HepG2 (cell line): ENCODE results near the gene CYSTM1. TPM values are rescaled to one million over a fixed set of nuclear protein-coding genes. Genes with fewer than 3 reads are reported as not detected.

Experiments
- ATAC-seq: fragments of 200-7000 bp; cut with Tn5 transposase; 3 replicates; pipeline ENCODE4 v1.9.1; 2020; ENCODE audit warnings: mild to moderate bottlenecking, moderate library complexity
- BruUV-seq: library from RNA; stranded (reverse); fragments of 400-500 nt; replicated peaks from 2 replicates; lab custom pipeline; 2021; lab: Mats Ljungman, UMichigan
- CTCF ChIA-PET: fragments of 300-600 bp; formaldehyde crosslinking; extraction: SDS; loops from one replicate; lab custom pipeline; 2021; ENCODE audit warnings: low total read pairs, inconsistent platforms, low intra/inter-chr PET ratio; lab: Yijun Ruan, JAX
- POLR2A ChIA-PET: fragments of 350-600 bp; sonication (Branson Sonifier 250); formaldehyde crosslinking; loops from one replicate; lab custom pipeline; 2020; ENCODE audit warnings: antibody characterized with exemption, inconsistent platforms; lab: Yijun Ruan, JAX
- DNase-seq: peaks from one replicate; pipeline ENCODE4 v3.0.0-alpha.2; 2015; ENCODE audit warnings: low spot score
- FAIRE-seq: peaks from 3 replicates; lab custom pipeline; 2011; peaks lifted over from hg19 to GRCh38; lab: Jason Lieb, UNC
- H2AFZ ChIP-seq: one replicate; pipeline ENCODE4 v1.6.1; 2011; ENCODE audit warnings: low read length, inconsistent platforms
- H3K27ac ChIP-seq: fragments of 300-600 bp; 3 replicates; pipeline ENCODE4 v1.8.0; 2011; ENCODE audit warnings: mixed run types, mild to moderate bottlenecking, mixed read lengths, low read length, inconsistent platforms; ENCODE audit not compliant: insufficient read depth; ENCODE audit errors: extremely low read length
- H3K27me3 ChIP-seq, 2 experiments: fragments of 200-600 bp in 1 of 2; 2 replicates in 1 of 2; 3 replicates in 1 of 2; pipeline versions ENCODE4 v1.6.0 to v1.8.0; 2011; ENCODE audit warnings: low read length in 2 of 2, mild to moderate bottlenecking in 2 of 2, moderate library complexity in 2 of 2, inconsistent platforms in 1 of 2; ENCODE audit not compliant: insufficient read depth in 2 of 2, control insufficient read depth in 1 of 2
- H3K36me3 ChIP-seq, 2 experiments: fragments of 200-600 bp in 1 of 2; replicated peaks in 1 of 2; 2 replicates in 1 of 2; 3 replicates in 1 of 2; pipeline versions ENCODE4 v1.5.1 to v1.8.0; 2011; ENCODE audit warnings: low read length in 2 of 2, inconsistent platforms in 1 of 2; ENCODE audit not compliant: insufficient read depth in 2 of 2, control insufficient read depth in 1 of 2
- H3K4me1 ChIP-seq: 2 replicates; pipeline ENCODE4 v1.5.1; 2012; ENCODE audit warnings: low read length, inconsistent platforms; ENCODE audit not compliant: insufficient read depth
- H3K4me2 ChIP-seq: 2 replicates; pipeline ENCODE4 v1.6.0; 2011; ENCODE audit warnings: low read depth, low read length, inconsistent platforms
- H3K4me3 ChIP-seq, 3 experiments: fragments of 200-600 bp in 1 of 3; sonication (generic), shearing (Covaris generic) in 1 of 3; replicated peaks in 1 of 3; 2 replicates each; pipeline ENCODE4 v1.5.1; 2011 to 2016; ENCODE audit warnings: low read length in 3 of 3, inconsistent platforms in 2 of 3, low read depth in 2 of 3, mild to moderate bottlenecking in 2 of 3, control low read depth in 1 of 3, mixed read lengths in 1 of 3; ENCODE audit not compliant: insufficient read depth in 1 of 3
- H3K79me2 ChIP-seq: one replicate; pipeline ENCODE4 v1.6.1; 2011; ENCODE audit warnings: low read length, inconsistent platforms; ENCODE audit not compliant: insufficient read depth
- H3K9ac ChIP-seq: 2 replicates; pipeline ENCODE4 v1.6.0; 2011; ENCODE audit warnings: mild to moderate bottlenecking, low read depth, low read length, inconsistent platforms; ENCODE audit not compliant: insufficient read depth
- H3K9me3 ChIP-seq: 2 replicates; pipeline ENCODE4 v1.5.1; 2012; ENCODE audit warnings: mild to moderate bottlenecking, low read length
- H4K20me1 ChIP-seq: 2 replicates; pipeline ENCODE4 v1.6.0; 2011; ENCODE audit warnings: inconsistent platforms, mild to moderate bottlenecking, low read length, moderate library complexity; ENCODE audit not compliant: insufficient read depth
- HOXA7 ChIP-seq: sonication (generic); formaldehyde crosslinking; IDR thresholded peaks from 2 replicates; pipeline ENCODE4 v1.8.1; 2022; ENCODE audit warnings: mild to moderate bottlenecking, missing genetic modification reagents, moderate library complexity
- MIXL1 ChIP-seq: IDR thresholded peaks from 2 replicates; pipeline ENCODE4 v1.6.1; 2016
- SAFB2 ChIP-seq: sonication (generic); formaldehyde crosslinking; IDR thresholded peaks from 2 replicates; pipeline ENCODE4 v1.5.1; 2020; ENCODE audit warnings: missing genetic modification reagents, low read depth, mild to moderate bottlenecking, borderline replicate concordance
- SMC3 ChIP-seq: IDR thresholded peaks from 2 replicates; pipeline ENCODE4 v1.6.1; 2011; ENCODE audit warnings: low read length, improper control_type of control experiment
- THYN1 ChIP-seq: sonication (generic); formaldehyde crosslinking; IDR thresholded peaks from 2 replicates; pipeline ENCODE4 v1.8.1; 2023; ENCODE audit warnings: low read depth, mild to moderate bottlenecking, moderate library complexity, missing genetic modification reagents, borderline replicate concordance
- TSC22D2 ChIP-seq: sonication (generic); formaldehyde crosslinking; IDR thresholded peaks from 2 replicates; pipeline ENCODE4 v1.5.1; 2020; ENCODE audit warnings: missing genetic modification reagents, mild to moderate bottlenecking, borderline replicate concordance
- XRCC5 ChIP-seq: fragments of 200-400 bp; formaldehyde crosslinking; optimal IDR thresholded peaks from 2 replicates; pipeline ENCODE3; 2017; ENCODE audit warnings: mild to moderate bottlenecking, low read length
- ZNF138 ChIP-seq: sonication (generic); formaldehyde crosslinking; IDR thresholded peaks from 2 replicates; pipeline ENCODE4 v1.5.0; 2020; ENCODE audit warnings: mild to moderate bottlenecking, low read depth, missing genetic modification reagents
- ZNF30 ChIP-seq: sonication (generic); formaldehyde crosslinking; IDR thresholded peaks from 2 replicates; pipeline ENCODE4 v1.5.0; 2020; ENCODE audit warnings: mild to moderate bottlenecking, missing genetic modification reagents
- ZNF331 ChIP-seq: sonication (generic); formaldehyde crosslinking; IDR thresholded peaks from 2 replicates; pipeline ENCODE4 v1.4.0; 2020; ENCODE audit warnings: missing genetic modification reagents
- ZNF34 ChIP-seq: sonication (generic); formaldehyde crosslinking; IDR thresholded peaks from 2 replicates; pipeline ENCODE4 v1.4.0; 2020; ENCODE audit warnings: mild to moderate bottlenecking, missing genetic modification reagents, borderline replicate concordance
- ZNF75D ChIP-seq: sonication (generic); formaldehyde crosslinking; IDR thresholded peaks from 2 replicates; pipeline ENCODE4 v1.8.1; 2023; ENCODE audit warnings: missing genetic modification reagents, mild to moderate bottlenecking, borderline replicate concordance
- ZNF850 ChIP-seq: sonication (generic); formaldehyde crosslinking; conservative IDR thresholded peaks from 2 replicates; pipeline ENCODE4 v1.9.0; 2021; ENCODE audit warnings: mild to moderate bottlenecking, missing genetic modification reagents
- WGBS: methylation state at CpG from one replicate; pipeline ENCODE4 v1.1.6; 2017; ENCODE audit warnings: low lambda C conversion rate; 5-methylcytosine and 5-hydroxymethylcytosine counted together
- in situ Hi-C: cut with HindIII; loops from 2 replicates; pipeline ENCODE4 v1.10.0; 2017; ENCODE audit warnings: low pct_unique_long_range_greater_than_20kb; ENCODE audit not compliant: extremely low pct_ligation_motif_present
- intact Hi-C: fragments of 100-400 bp; cut with micrococcal nuclease; formaldehyde crosslinking; loops from one replicate; pipeline ENCODE4 v1.10.0; 2022; ENCODE audit not compliant: unreplicated experiment
- polyA plus RNA-seq, 8 experiments: library from polyadenylated mRNA; depleted of rRNA in 3 of 8; stranded (reverse) in 7 of 8; unstranded in 1 of 8; fragments of >200 nt; fragmentation: Illumina TruSeq in 4 of 8; extraction: Trizol in 4 of 8; gene quantifications; 2 replicates each; pipeline versions ENCODE4 v1.2.1 to v1.2.3, GENCODE V29; 2011 to 2016; ENCODE audit warnings: low read depth in 4 of 8, missing spikeins in 1 of 8, mixed read lengths in 1 of 8; ENCODE audit not compliant: insufficient read depth in 1 of 8
- total RNA-seq, 5 experiments: library from RNA; depleted of rRNA; stranded (reverse); fragments of >200 nt; fragmentation: Illumina TruSeq; extraction: Trizol; gene quantifications; 2 replicates each; pipeline ENCODE4 v1.2.3, GENCODE V29; 2016; ENCODE audit warnings: low read depth in 1 of 5
- TF ChIP-seq, protein P1 (sequence below): conservative IDR thresholded peaks from 2 replicates; pipeline ENCODE4 v1.6.1; 2018; ENCODE audit warnings: missing genetic modification reagents
- TF ChIP-seq, protein P2 (sequence below): sonication (generic); formaldehyde crosslinking; IDR thresholded peaks from 2 replicates; pipeline ENCODE4 v1.9.0; 2022; ENCODE audit warnings: missing genetic modification reagents, mild to moderate bottlenecking, borderline replicate concordance
- TF ChIP-seq, protein P3 (sequence below): sonication (generic); formaldehyde crosslinking; IDR thresholded peaks from 2 replicates; pipeline ENCODE4 v1.4.0; 2020; ENCODE audit warnings: missing genetic modification reagents, mild to moderate bottlenecking, borderline replicate concordance

Gene CYSTM1
- total and polyA plus RNA-seq, 2 of the 13 experiments (the other 11 are each of a cell fraction or from before 2014, with no cell fraction given): 40.0 to 73.4 TPM

DNA sequence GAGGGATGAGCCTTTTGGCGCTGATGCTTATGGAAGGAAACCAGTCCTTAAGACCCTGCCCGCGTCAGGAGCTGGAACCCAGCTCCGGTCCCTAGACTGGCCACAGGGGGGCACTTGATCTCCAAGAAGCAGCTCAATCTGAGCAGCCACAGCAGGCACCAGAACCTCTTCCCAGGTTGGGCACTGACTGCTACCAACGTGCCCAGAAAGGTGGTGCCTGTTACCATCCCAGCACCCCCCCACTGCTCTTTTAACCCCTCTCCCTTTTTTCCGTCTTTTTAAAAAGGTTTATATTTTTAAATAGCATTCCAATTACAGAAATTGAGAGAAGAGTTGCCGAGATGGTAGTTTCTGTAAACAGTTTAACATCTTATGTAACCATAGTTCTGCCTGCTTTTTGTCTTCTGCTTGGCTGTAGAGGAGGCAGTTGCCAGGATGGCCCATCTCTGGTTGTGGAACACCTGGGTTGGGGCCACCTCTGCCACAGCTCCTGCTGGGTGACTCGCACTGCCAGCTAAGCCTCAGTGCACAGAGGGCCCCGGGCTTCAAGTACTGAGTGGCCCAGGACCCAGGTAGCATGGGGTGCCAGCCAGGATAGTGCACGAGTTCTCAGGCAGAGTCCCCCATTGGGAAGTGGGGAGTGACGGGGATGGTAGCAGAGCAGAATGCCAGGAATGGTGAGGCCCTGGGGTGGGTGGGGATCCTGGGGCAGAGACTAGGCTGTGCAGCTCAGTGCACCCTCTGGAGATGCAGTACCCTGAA, 65.1 kb downstream of the CYSTM1 start (continued):
- TF ChIP-seq ZNF75D (no peak), SAFB2 (CRISPR knock-in tag) (no peak), ZNF138 (CRISPR knock-in tag) (no peak), SMC3 (peak; percentile 30), TSC22D2 (CRISPR knock-in tag) (no peak), ZNF331 (CRISPR knock-in tag) (0 out of 2 replicates have a peak, but pooled peaks have one; percentile 18), XRCC5 (peak; percentile 58), THYN1 (CRISPR knock-in tag) (no peak), ZNF850 (CRISPR knock-in tag) (no peak), ZNF30 (CRISPR knock-in tag) (no peak)

DNA sequence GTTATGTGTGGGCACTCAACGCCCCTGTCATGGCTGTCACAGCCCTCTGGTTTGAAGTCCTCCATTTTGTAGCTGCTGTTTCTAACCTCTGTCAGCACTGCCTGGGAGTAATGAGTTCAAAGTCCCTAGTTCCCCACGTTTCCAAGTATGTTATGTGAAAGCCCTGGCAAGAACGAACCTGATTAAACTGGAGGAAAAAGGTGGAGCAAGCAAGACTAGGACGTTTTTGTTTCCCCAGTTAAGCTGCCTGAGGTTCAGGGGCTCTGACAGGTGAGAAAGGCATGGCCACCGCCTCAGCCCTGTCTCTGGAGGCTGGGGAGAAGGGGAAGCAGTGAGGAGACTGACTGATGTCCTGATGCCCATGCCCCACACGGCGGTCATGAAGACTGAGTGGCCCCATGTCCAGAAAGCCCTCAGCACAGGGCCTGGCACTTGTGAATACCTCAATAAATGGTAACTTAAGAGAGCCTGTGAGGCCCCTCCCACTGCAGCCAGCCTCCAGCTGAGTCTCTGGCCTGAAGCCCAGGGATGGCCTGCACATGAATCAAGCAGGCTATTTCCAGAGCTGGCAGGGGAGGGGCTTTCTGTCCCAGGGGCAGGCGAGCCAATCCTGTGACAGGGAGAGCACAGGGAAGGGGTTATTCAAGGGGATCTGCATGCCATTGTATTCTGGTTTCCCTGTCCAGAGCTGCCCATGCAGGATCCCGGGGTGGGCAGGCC, 66.2 kb downstream of the CYSTM1 start:
- Histone ChIP-seq H3K4me1 (peaks cover 28% of the 10 kb centered on the region), H3K9ac (peak overlapping the region; percentile 63), H3K27ac (peak overlapping the region; percentile 84), H3K36me3 (peaks cover 3 to 25% of the 10 kb centered on the region in 2 experiments), H3K79me2 (no peaks in the 10 kb centered on the region), H3K4me2 (peak overlapping the region; percentile 67), H3K27me3 (no peaks in the 10 kb centered on the region), H4K20me1 (no peaks in the 10 kb centered on the region), H3K4me3 (peak overlapping the region; percentile 0 to 54 (median 12); a peak in 2 of 6 replicates), H3K9me3 (no peaks in the 10 kb centered on the region), H2AFZ (no peak overlapping the region)
- intact Hi-C loops (no loop called here), in situ Hi-C loops (loop anchor here (5.0 kb wide), 1 partner anchor 121 kb away; the partner anchor contains the start of gene SLC4A9)
- BruUV-seq: TSS peak; percentile 29
- 6% methylated on average over 5 of the region's 9 CpGs for WGBS
- FAIRE-seq (peak; percentile 70), ATAC-seq (peak; percentile 75), DNase-seq (peak; percentile 79)
- CTCF ChIA-PET: interaction anchor here (1.8 kb wide), 1 partner anchor 116 kb away, joined by 7 read pairs; no protein-coding TSS in a partner anchor
- POLR2A ChIA-PET: interaction anchor here (0.7 to 1.5 kb wide), 6 partner anchors 17 to 118 kb away, joined by 3 to 8 read pairs (median 4); partner anchors contain the start of gene HBEGF
- TF ChIP-seq, protein P1, sequence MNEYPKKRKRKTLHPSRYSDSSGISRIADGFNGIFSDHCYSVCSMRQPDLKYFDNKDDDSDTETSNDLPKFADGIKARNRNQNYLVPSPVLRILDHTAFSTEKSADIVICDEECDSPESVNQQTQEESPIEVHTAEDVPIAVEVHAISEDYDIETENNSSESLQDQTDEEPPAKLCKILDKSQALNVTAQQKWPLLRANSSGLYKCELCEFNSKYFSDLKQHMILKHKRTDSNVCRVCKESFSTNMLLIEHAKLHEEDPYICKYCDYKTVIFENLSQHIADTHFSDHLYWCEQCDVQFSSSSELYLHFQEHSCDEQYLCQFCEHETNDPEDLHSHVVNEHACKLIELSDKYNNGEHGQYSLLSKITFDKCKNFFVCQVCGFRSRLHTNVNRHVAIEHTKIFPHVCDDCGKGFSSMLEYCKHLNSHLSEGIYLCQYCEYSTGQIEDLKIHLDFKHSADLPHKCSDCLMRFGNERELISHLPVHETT (CRISPR knock-in tag): peak; percentile 33; the same call in 1 of the 2 replicates
- TF ChIP-seq, protein P2, sequence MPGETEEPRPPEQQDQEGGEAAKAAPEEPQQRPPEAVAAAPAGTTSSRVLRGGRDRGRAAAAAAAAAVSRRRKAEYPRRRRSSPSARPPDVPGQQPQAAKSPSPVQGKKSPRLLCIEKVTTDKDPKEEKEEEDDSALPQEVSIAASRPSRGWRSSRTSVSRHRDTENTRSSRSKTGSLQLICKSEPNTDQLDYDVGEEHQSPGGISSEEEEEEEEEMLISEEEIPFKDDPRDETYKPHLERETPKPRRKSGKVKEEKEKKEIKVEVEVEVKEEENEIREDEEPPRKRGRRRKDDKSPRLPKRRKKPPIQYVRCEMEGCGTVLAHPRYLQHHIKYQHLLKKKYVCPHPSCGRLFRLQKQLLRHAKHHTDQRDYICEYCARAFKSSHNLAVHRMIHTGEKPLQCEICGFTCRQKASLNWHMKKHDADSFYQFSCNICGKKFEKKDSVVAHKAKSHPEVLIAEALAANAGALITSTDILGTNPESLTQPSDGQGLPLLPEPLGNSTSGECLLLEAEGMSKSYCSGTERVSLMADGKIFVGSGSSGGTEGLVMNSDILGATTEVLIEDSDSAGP: peak; percentile 43; the same call in 1 of the 2 replicates
- no peak for TF ChIP-seq MIXL1 (CRISPR knock-in tag)
- no peak for TF ChIP-seq ZNF34
- no peak for TF ChIP-seq HOXA7 (CRISPR knock-in tag)
- TF ChIP-seq, protein P3, sequence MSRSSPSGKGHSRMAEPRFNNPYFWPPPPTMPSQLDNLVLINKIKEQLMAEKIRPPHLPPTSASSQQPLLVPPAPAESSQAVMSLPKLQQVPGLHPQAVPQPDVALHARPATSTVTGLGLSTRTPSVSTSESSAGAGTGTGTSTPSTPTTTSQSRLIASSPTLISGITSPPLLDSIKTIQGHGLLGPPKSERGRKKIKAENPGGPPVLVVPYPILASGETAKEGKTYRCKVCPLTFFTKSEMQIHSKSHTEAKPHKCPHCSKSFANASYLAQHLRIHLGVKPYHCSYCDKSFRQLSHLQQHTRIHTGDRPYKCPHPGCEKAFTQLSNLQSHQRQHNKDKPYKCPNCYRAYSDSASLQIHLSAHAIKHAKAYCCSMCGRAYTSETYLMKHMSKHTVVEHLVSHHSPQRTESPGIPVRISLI (CRISPR knock-in tag): no peak
